GM12878 (cell line): ENCODE measurements around the gene SLC37A1. TPM values are rescaled to one million over a fixed set of nuclear protein-coding genes. Genes with fewer than 3 reads are reported as not detected.

Source experiments
- ATAC-seq: fragments of 200-7000 bp; cut with Tn5 transposase; 3 replicates; pipeline ENCODE4 v1.9.1; 2020; ENCODE audit warnings: mild to moderate bottlenecking, moderate library complexity
- BruUV-seq: library from RNA; stranded (reverse); fragments of 400-500 nt; replicated peaks from 2 replicates; lab custom pipeline; 2021; lab: Mats Ljungman, UMichigan
- CTCF ChIA-PET: fragments of 300-600 bp; sonication (Branson Sonifier 250); formaldehyde crosslinking; extraction: SDS; loops from one replicate; lab custom pipeline; 2021; ENCODE audit warnings: inconsistent platforms; lab: Yijun Ruan, JAX
- POLR2A ChIA-PET: fragments of 350-600 bp; formaldehyde crosslinking; extraction: SDS; loops from one replicate; lab custom pipeline; 2021; ENCODE audit warnings: inconsistent platforms; lab: Charles Lee
- RAD21 ChIA-PET: fragments of 300-600 bp; sonication (Branson Sonifier 250); formaldehyde crosslinking; loops from one replicate; lab custom pipeline; 2023; ENCODE audit warnings: antibody characterized with exemption; ENCODE audit not compliant: unreplicated experiment; lab: Charles Lee
- SMC1A ChIA-PET: fragments of 300-600 bp; sonication (Branson Sonifier 250); formaldehyde crosslinking; loops from one replicate; lab custom pipeline; 2023; ENCODE audit not compliant: unreplicated experiment, uncharacterized antibody; lab: Charles Lee
- DNase-seq: peaks from one replicate; pipeline ENCODE4 v3.0.0-alpha.2; 2011; ENCODE audit warnings: low read depth, low spot score
- FAIRE-seq: peaks from 3 replicates; lab custom pipeline; 2011; peaks lifted over from hg19 to GRCh38; lab: Jason Lieb, UNC
- H2AFZ ChIP-seq: 2 replicates; pipeline ENCODE4 v1.6.0; 2011; ENCODE audit warnings: low read depth, low read length, control low read depth; ENCODE audit not compliant: control insufficient read depth
- H3K27ac ChIP-seq: 2 replicates; pipeline ENCODE4 v1.5.1; 2011; ENCODE audit warnings: control low read depth; ENCODE audit not compliant: control insufficient read depth, insufficient read depth
- H3K27me3 ChIP-seq, 2 experiments: replicated peaks in 1 of 2; 2 replicates each; pipeline versions ENCODE4 v1.6.0 to v1.6.1; 2011; ENCODE audit warnings: low read length in 1 of 2; ENCODE audit not compliant: control insufficient read depth in 2 of 2, insufficient read depth in 2 of 2
- H3K36me3 ChIP-seq, 2 experiments: 2 replicates each; pipeline ENCODE4 v1.5.1; 2011; ENCODE audit warnings: low read length in 1 of 2; ENCODE audit not compliant: control insufficient read depth in 2 of 2, insufficient read depth in 2 of 2
- H3K4me1 ChIP-seq: 2 replicates; pipeline ENCODE4 v1.6.1; 2011; ENCODE audit warnings: mild to moderate bottlenecking, low read length, moderate library complexity, mixed read lengths; ENCODE audit not compliant: control insufficient read depth, insufficient read depth
- H3K4me2 ChIP-seq: 2 replicates; pipeline ENCODE4 v1.6.0; 2011; ENCODE audit warnings: control low read depth; ENCODE audit not compliant: control insufficient read depth, insufficient read depth
- H3K4me3 ChIP-seq: fragments of 200-600 bp; sonication (generic); 2 replicates; pipeline ENCODE4 v1.5.1; 2016
- H3K79me2 ChIP-seq: 2 replicates; pipeline ENCODE4 v1.6.0; 2011; ENCODE audit warnings: low read length; ENCODE audit not compliant: control insufficient read depth, insufficient read depth
- H3K9ac ChIP-seq: 2 replicates; pipeline ENCODE4 v1.8.0; 2011; ENCODE audit warnings: low read length, control low read depth, mixed read lengths; ENCODE audit not compliant: control insufficient read depth, insufficient read depth
- H3K9me3 ChIP-seq: replicated peaks from 3 replicates; pipeline ENCODE4 v1.5.1; 2011; ENCODE audit warnings: mild to moderate bottlenecking, low read length; ENCODE audit not compliant: control insufficient read depth, insufficient read depth
- H4K20me1 ChIP-seq: 2 replicates; pipeline ENCODE4 v1.6.0; 2011; ENCODE audit not compliant: control insufficient read depth, insufficient read depth
- ATF7 ChIP-seq: fragments of 450-650 bp; IDR thresholded peaks from 2 replicates; pipeline ENCODE4 v1.6.1; 2016; ENCODE audit warnings: low read depth, mild to moderate bottlenecking
- CHD4 ChIP-seq: fragments of 200-600 bp; sonication (generic); IDR thresholded peaks from 2 replicates; pipeline ENCODE4 v1.6.1; 2016; ENCODE audit warnings: mild to moderate bottlenecking
- EED ChIP-seq: sonication (generic); IDR thresholded peaks from 2 replicates; pipeline ENCODE4 v1.6.1; 2016; ENCODE audit warnings: antibody characterized with exemption, low read depth
- FOS ChIP-seq: IDR thresholded peaks from 3 replicates; pipeline ENCODE4 v1.6.1; 2011; ENCODE audit warnings: borderline replicate concordance; ENCODE audit not compliant: insufficient read length; ENCODE audit errors: extremely low read depth
- MYC ChIP-seq: IDR thresholded peaks from 2 replicates; pipeline ENCODE4 v1.6.1; 2011; ENCODE audit warnings: mild to moderate bottlenecking, low read length, moderate library complexity, inconsistent platforms; ENCODE audit not compliant: insufficient read depth, insufficient replicate concordance, insufficient read length, severe bottlenecking
- NFYA ChIP-seq: IDR thresholded peaks from 2 replicates; pipeline ENCODE4 v1.6.1; 2011; ENCODE audit warnings: low read depth, mild to moderate bottlenecking, low read length, improper control_type of control experiment, borderline replicate concordance
- POU2F2 ChIP-seq: IDR thresholded peaks from 3 replicates; pipeline ENCODE4 v1.6.1; 2011; ENCODE audit warnings: low read depth, mild to moderate bottlenecking, low read length, borderline replicate concordance
- RB1 ChIP-seq: fragments of 450-650 bp; formaldehyde crosslinking; IDR thresholded peaks from 2 replicates; pipeline ENCODE4 v1.6.1; 2017; ENCODE audit warnings: mild to moderate bottlenecking, borderline replicate concordance
- RUNX3 ChIP-seq: IDR thresholded peaks from 2 replicates; pipeline ENCODE4 v1.6.1; 2012; ENCODE audit warnings: low read length, inconsistent platforms
- SMAD1 ChIP-seq: fragments of 450-650 bp; IDR thresholded peaks from 2 replicates; pipeline ENCODE4 v1.6.1; 2018; ENCODE audit warnings: mild to moderate bottlenecking, low read depth; ENCODE audit not compliant: partially characterized antibody
- SP1 ChIP-seq: IDR thresholded peaks from one replicate; pipeline ENCODE4 v1.6.1; 2011; ENCODE audit warnings: low read depth, low read length
- TBL1XR1 ChIP-seq: IDR thresholded peaks from 2 replicates; pipeline ENCODE4 v1.6.1; 2012; ENCODE audit warnings: low read depth, low read length, improper control_type of control experiment
- ZBTB40 ChIP-seq: fragments of 450-650 bp; IDR thresholded peaks from 2 replicates; pipeline ENCODE4 v1.6.1; 2016; ENCODE audit warnings: mild to moderate bottlenecking, moderate library complexity, borderline replicate concordance
- ZNF207 ChIP-seq: fragments of 450-650 bp; IDR thresholded peaks from 2 replicates; pipeline ENCODE4 v1.6.1; 2014; ENCODE audit warnings: antibody characterized with exemption, mild to moderate bottlenecking, borderline replicate concordance
- WGBS: methylation state at CpG from one replicate; pipeline ENCODE4 v1.1.6; 2016; ENCODE audit warnings: low lambda C conversion rate; ENCODE audit not compliant: insufficient replicate concordance, insufficient coverage; ENCODE audit errors: missing lambda C conversion rate; 5-methylcytosine and 5-hydroxymethylcytosine counted together
- in situ Hi-C: fragments of 300-500 bp; cut with MboI; formaldehyde crosslinking; loops from 9 replicates; pipeline ENCODE4 v1.14.3; 2018; ENCODE audit warnings: mixed read lengths
- intact Hi-C: fragments of 100-400 bp; cut with micrococcal nuclease; formaldehyde crosslinking; loops from one replicate; pipeline ENCODE4 v1.14.2; 2022; ENCODE audit not compliant: unreplicated experiment
- polyA plus RNA-seq, 11 experiments: library from polyadenylated mRNA; depleted of rRNA in 4 of 11; unstranded in 6 of 11; stranded (reverse) in 5 of 11; fragments of >200 nt; fragmentation: Nextera tagmentation in 4 of 11; fragmentation: Illumina TruSeq in 1 of 11; extraction: Ambion mirVana in 4 of 11; extraction: Trizol in 1 of 11; gene quantifications; 1 replicate in 1 of 11; 2 replicates in 10 of 11; pipeline versions ENCODE4 v1.2.1 to v1.2.3, GENCODE V29; 2011 to 2016; ENCODE audit warnings: inconsistent platforms in 2 of 11, missing spikeins in 2 of 11, low read depth in 1 of 11
- total RNA-seq, 4 experiments: library from RNA; depleted of rRNA in 3 of 4; stranded (reverse); fragments of >200 nt in 3 of 4; fragmentation: Illumina TruSeq in 1 of 4; extraction: Trizol in 1 of 4; gene quantifications; 2 replicates each; pipeline versions ENCODE4 v1.2.1 to v1.2.3, GENCODE V29; 2013 to 2021
- TF ChIP-seq, protein P1 (sequence below): fragments of 450-650 bp; IDR thresholded peaks from 2 replicates; pipeline ENCODE4 v1.6.1; 2017; ENCODE audit warnings: antibody characterized with exemption, mild to moderate bottlenecking, moderate library complexity

The SLC37A1 gene
- total and polyA plus RNA-seq, 10 of the 15 experiments (the other 5 are each of a cell fraction or from before 2014, with no cell fraction given) = 1.1 to 35.5 (median 24.4) TPM

DNA sequence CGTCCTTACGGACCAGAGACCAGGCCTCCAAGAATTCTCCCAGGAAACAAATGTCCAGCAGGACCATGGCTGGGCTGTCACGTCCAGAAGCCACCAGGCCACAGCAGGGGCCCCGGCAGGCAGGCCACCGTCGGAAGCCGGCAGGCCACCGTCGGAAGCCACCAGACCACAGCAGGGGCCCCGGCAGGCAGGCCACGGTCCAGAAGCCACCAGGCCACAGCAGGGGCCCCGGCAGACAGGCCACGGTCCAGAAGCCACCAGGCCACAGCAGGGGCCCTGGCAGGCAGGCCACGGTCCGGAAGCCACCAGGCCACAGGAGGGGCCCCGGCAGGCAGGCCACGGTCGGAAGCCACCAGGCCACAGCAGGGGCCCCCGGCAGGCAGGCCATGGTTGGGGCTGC is 72.8 kb downstream of the SLC37A1 start:
- ChIA-PET CTCF (no interaction called here), RAD21 (no interaction called here), SMC1A (no interaction called here), POLR2A (no interaction called here)
- no peaks in the 10 kb centered on the region for H3K4me1 ChIP-seq
- H3K27me3 ChIP-seq = no peaks in the 10 kb centered on the region
- H3K36me3 ChIP-seq = no peaks in the 10 kb centered on the region
- in situ Hi-C loops (no loop called here), intact Hi-C loops (no loop called here)
- no peak overlapping the region for H2AFZ ChIP-seq
- 12% methylated on average over 19 of the region's 19 CpGs for WGBS
- no peak overlapping the region for H3K9ac ChIP-seq
- no peak overlapping the region for H3K27ac ChIP-seq
- no peaks in the 10 kb centered on the region for H3K79me2 ChIP-seq
- FAIRE-seq = no peak
- BruUV-seq = no TSS peak
- ATAC-seq = no peak; the same call in 2 of the 3 replicates
- H3K9me3 ChIP-seq = no peaks in the 10 kb centered on the region
- no peak overlapping the region for H3K4me3 ChIP-seq
- H3K4me2 ChIP-seq = no peak overlapping the region
- DNase-seq = no peak
- H4K20me1 ChIP-seq = no peaks in the 10 kb centered on the region
- TF ChIP-seq CHD4 = no peak
- no peak for TF ChIP-seq RB1
- no peak for TF ChIP-seq NFYA
- no peak for TF ChIP-seq SP1
- TF ChIP-seq ZNF207 = no peak
- TF ChIP-seq ATF7 = no peak
- TF ChIP-seq MYC = no peak
- no peak for TF ChIP-seq EED
- TF ChIP-seq, protein P1, sequence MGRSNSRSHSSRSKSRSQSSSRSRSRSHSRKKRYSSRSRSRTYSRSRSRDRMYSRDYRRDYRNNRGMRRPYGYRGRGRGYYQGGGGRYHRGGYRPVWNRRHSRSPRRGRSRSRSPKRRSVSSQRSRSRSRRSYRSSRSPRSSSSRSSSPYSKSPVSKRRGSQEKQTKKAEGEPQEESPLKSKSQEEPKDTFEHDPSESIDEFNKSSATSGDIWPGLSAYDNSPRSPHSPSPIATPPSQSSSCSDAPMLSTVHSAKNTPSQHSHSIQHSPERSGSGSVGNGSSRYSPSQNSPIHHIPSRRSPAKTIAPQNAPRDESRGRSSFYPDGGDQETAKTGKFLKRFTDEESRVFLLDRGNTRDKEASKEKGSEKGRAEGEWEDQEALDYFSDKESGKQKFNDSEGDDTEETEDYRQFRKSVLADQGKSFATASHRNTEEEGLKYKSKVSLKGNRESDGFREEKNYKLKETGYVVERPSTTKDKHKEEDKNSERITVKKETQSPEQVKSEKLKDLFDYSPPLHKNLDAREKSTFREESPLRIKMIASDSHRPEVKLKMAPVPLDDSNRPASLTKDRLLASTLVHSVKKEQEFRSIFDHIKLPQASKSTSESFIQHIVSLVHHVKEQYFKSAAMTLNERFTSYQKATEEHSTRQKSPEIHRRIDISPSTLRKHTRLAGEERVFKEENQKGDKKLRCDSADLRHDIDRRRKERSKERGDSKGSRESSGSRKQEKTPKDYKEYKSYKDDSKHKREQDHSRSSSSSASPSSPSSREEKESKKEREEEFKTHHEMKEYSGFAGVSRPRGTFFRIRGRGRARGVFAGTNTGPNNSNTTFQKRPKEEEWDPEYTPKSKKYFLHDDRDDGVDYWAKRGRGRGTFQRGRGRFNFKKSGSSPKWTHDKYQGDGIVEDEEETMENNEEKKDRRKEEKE = no peak
- no peak for TF ChIP-seq ZBTB40
- no peak for TF ChIP-seq POU2F2
- TF ChIP-seq TBL1XR1 = no peak
- TF ChIP-seq SMAD1 = no peak
- no peak for TF ChIP-seq RUNX3
- no peak for TF ChIP-seq FOS
